HPDE6-E6E7 (cell line): ENCODE data around the gene IL37.

ENCODE experiments used
- DNase-seq: peaks from one replicate; pipeline ENCODE4 v3.0.0; 2011; ENCODE audit warnings: missing footprints; ENCODE audit errors: extremely low spot score

The IL37 gene

GRCh38 chr2:112910865-112911264, at the start of gene IL37:
Gene IL37, plus strand, starts transcription at chr2:112911165. Its CDS starts 1,848 bp downstream, at chr2:112913013.
- DNase-seq = no peak

GRCh38 chr2:112864072-112864471, 46.9 kb upstream of the IL37 start:
- no peak for DNase-seq

DNA sequence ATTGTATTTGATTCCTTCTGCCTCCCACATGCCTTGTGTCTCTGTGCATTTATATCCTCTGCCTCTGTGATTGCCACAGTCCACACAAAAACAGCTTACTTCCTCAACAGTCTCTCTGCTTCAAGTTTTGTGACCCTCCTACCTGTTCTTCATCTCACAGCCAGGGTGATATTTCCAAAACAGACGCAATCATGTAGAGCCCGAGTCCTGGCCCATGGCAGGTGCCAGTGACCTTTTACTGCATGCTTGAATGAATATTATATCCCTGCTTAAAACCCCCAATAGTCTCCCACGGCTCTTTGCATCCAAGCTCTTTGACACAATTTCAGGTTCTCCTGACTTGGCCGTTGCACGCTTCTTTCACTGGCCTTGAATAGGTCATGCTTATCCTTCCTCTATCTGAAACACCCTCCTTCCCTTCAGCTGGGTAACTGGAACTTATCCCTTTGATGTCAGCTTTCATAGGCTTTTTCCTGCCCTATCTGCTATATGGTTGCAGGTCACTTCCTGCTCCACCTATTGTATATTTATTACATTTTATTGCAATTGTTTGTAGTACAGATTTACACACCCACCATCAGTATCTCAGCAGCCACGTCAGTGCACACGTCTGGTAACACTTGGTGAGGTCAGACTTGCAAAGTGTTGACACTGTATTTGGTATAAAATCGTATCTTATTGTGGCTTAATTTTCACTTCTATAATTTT, 44.7 kb upstream of the IL37 start:
- no peak for DNase-seq

DNA sequence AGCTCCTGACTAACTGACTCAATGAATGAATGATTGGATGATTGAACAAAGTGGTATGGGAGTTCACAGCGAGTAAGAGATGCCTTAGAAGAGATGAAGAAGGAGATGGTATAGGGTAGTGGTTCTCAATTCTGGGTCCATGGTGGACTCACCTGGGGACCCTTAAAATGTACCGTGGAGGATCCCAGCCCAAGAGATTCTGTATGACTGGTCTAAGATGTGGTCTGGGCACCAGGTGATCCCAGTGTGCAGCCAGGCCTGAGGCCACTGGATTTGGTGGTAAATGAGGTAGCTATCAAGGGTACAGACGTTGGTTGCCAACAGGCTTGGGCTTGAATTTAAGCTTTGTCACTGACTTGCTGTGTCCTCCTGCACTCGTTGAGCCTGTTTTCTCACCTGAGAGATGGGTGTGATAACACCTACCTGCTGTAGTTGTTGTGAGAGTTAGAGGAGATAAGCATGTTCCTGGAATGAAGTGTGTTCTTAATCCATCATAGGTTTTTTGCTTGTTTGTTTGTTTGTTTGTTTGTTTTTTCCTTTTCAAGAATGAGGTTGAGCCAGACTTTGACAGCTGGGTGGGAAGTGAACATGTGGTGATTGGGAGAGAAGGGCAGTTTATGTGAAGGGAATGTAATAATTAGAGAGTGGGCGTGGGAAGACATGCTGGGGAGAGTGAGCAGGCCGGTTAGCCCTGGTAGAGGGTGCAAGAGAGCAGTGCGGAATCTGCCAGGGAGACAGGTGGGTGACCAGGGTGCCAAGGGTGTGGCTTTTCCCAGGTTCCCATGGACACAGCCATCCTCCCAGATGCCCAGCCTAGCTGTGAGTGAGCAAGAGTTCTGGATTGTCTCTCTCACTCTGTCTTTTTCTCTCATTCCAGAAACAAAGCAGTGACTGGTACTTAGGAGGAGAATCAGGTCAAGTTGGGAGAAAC, 43.0 kb upstream of the IL37 start:
- no peak for DNase-seq

- peak; percentile 67 for DNase-seq
Measured at GRCh38 chr2:112869258-112869842, 41.6 kb upstream of the IL37 start.

DNA sequence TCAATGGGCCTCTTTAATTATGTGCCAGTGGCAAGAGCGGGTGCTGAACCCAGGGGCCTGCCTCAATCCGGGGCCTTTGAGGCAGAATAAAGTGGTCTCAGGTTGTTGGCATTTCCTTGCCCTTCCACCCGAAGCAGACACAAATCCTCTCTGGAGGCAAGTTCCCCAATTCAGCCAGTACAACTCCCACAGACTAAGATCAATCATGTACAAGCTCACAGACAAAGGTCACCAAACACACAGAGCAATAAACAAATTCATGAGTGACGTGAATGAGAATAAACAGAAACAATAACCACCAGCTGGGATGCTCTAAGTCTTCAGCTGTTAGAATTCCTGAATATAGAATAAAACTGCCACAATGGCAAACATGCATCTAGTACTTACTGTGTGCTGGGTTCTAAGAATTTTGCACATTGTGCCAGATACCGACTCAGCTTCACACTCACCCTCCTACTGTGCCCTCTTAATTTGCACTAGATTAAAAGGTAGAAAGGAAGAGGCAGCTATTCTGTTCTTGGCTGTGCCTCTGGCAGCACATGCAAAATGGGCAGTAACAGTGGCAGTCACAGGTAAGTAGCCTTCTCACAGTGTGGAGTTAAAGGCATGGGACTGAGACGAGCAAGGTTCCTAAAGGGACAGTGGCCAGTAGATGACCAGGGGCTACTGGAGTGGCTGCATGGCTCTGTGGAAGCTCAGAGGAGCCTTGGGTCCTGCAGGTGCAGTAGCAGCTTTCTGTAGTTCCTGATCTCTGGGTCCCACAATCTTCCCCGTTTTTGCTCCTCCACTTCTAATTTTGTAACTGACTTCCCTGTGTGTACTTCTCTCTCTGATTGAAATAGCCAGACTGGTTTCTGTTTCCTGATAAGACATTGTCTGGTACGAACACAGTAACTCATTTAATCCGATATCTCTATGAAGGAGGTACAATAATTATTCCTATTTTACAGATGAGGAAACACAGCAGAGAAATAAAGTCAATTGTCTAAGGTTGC, 39.8 kb upstream of the IL37 start:
- no peak for DNase-seq

GRCh38 chr2:112876257-112876970, 34.6 kb upstream of the IL37 start:
- no peak for DNase-seq

DNA sequence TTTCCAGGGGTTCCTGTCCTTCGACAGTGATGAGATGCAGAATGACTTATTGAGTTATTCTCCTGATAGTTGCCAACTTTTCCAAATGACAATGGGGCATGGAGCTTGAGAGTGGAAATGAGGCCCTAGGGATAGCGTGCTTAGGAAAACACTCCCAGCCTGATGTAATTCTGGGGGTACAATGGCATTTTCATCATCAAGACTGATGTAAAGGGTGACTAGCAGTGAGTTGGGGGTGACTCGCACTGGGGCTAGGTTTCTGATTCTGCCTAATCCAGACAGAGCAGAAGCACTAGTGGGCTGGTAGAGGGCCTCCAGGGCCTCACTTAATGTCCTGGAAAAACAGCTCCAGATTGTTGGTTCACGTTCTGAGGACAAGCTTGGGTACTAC, 34.0 kb upstream of the IL37 start:
- DNase-seq = no peak

- no peak for DNase-seq
Measured at GRCh38 chr2:112877423-112877822, 33.5 kb upstream of the IL37 start.

DNA sequence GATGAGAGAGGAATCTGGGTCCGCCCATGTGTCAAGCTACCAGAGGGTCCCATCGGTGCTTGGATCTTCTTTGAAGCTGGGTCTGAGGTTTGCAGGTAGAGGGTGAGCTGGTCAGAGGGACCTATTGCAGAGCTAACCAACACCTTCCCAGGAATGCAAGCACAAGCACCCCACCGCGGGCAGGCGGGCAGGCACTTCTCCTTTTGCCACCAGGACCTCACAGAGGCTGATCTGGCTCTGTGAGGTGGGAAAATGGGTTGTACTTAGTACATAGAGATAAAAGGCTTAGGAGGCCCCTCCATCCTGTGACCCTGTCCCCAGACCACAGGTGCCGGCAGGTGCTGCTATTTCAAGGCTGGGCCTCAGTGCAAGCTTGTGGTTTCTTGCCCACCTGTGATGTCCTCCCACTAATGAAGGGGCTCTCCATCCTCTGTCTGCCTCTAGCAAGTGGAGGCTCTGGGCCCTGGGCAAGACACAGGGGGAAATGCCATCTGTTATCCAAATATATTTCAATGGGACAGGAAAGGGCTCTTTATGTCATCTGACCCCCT, 31.4 kb upstream of the IL37 start:
- no peak for DNase-seq

GRCh38 chr2:112880091-112880531, 30.9 kb upstream of the IL37 start:
- DNase-seq = no peak

DNA sequence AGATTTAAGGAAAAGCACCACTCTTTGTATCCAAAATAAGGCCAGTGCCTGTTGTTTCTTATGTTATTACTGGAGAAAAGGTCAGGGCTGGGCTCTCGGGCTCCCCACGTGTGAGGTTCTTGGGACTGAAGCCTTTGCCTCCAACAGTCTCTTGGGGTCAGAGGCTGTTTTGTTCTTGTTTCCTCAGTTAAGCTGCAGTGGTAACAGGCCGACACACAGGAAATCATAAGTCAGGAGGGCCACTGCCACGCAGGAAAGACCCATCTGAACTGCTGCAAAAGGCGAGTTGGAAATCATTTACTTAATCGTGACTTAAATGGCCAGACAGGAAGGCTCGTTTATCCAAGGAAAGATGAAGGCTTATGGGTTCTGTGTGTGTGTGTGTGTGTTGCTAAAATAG, 30.3 kb upstream of the IL37 start:
- DNase-seq = no peak

DNA sequence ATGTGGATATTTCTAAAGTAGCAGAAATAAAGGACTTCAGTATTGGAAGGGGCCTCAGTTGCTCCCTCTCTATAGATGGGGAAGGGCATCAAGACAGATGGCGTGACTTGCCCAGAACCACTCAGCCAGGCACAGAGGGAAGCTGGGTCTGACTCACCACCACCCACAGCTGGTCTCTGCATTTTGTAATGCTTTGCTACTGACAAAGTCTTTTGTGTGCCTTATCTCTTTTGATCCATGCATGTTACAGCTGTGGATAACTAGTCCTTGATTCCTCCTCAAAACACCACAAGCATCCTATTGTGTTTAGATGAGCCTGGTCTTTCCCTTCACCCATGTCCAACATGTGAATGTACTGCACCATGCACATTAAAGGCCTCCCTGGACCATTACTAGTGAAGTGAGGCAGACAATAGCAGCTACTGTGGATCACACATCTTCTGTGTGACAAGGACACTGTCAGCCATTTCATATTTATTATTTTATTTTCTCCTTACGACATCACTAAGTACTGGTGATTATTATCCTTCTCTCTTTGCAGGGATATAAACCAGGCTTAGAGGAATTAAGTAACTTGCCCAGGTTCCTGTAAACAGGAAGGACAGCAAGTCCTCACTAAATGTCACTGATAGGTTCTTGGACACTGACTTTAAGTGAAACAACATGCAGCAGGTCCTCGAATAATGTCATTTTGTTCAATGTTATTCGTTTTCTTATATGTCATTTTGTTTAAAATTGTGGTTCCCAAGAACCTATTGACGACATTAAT, 29.6 kb upstream of the IL37 start:
- peak; percentile 76 for DNase-seq

- no peak for DNase-seq
Measured at GRCh38 chr2:112883669-112884068, 27.3 kb upstream of the IL37 start.

GRCh38 chr2:112884869-112885505, 26.0 kb upstream of the IL37 start:
- peak; percentile 71 for DNase-seq

DNA sequence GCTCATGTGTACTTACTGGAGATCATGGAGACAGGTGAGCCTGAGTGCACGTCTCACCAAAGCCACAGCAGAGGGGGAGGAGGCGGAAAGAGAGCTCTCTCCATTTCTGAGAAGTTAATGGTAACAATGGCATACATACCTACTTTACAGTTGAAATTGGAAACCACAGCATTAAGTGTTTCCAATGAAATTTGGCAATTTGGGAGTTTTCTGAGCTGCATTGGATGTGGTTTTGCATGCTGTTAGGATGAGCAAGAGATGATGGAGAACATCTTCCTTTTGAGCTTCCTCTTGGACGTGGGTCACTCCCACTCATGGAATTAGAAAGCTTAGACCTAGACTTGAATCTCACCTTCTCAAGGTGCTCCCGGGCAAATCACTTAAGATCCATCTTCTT, 25.5 kb upstream of the IL37 start:
- DNase-seq = no peak

DNA sequence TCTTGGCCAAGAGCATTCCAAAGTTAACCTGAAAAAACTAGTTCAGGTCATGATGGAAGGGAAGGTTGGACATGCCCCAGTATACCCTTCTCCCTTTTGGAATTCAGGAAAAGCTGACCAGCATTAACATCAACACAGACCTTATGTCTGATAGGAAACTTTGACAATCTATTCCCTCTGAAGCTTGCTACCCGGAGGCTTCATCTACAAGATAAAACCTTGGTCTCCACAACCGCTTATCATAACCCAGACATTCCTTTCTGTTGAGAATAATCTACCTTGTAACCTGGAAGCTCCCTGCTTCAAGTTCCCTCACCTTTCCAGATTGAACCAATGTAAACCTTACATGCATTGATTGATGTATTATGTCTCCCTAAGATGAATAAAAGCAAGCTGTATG, 24.7 kb upstream of the IL37 start:
- DNase-seq = no peak

DNA sequence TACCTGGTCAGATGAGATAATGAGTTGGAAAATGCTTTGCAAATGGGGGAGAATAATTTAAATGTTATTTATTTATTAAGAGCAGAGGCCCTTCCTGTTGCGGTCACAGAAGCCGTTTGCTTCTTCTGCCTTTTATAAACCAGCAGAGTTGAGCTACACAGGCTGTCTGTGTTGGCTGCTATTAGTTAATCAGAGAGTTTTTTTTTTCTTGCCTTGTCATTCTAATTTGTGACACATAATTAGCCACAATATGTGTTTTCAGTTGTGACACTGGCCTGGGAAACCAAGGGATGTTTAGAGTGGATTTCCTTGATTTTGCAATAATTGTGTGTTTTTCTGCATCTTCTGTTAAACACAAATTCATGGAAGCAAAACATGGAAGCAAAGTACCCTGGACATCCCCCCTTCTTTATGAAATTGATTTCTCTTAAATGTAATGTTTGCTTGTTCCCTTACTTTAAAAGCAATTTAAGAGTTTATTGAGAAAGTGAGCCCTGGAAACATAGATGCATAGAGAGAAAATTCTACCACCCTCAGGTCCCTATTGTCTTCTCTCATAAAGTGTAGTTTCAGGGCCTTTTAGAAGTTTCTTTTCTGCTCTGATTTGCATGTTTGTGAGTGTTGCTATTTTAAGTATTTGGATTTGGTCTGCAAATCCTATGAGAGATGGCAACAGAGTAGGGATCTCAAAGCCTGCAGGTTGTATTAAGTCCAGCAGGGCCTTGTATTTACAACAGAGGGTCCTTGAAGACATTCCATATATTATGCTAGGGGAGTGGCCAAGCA, 22.8 kb upstream of the IL37 start:
- DNase-seq = no peak
